GM11168 (cell line): ENCODE results near the gene CD34.
"Not testable (repeated sequence)": the region's sequence is repeated elsewhere in the genome, so short reads cannot be mapped to it uniquely, and the experiment has no call there.

Experiments used
- in situ Hi-C: fragments of 300-500 bp; cut with MboI; formaldehyde crosslinking; loops from one replicate; pipeline ENCODE4 v1.12.0; 2022; ENCODE audit warnings: low sequenced_read_pairs; ENCODE audit not compliant: unreplicated experiment

CD34 gene, protein sequence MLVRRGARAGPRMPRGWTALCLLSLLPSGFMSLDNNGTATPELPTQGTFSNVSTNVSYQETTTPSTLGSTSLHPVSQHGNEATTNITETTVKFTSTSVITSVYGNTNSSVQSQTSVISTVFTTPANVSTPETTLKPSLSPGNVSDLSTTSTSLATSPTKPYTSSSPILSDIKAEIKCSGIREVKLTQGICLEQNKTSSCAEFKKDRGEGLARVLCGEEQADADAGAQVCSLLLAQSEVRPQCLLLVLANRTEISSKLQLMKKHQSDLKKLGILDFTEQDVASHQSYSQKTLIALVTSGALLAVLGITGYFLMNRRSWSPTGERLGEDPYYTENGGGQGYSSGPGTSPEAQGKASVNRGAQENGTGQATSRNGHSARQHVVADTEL

DNA sequence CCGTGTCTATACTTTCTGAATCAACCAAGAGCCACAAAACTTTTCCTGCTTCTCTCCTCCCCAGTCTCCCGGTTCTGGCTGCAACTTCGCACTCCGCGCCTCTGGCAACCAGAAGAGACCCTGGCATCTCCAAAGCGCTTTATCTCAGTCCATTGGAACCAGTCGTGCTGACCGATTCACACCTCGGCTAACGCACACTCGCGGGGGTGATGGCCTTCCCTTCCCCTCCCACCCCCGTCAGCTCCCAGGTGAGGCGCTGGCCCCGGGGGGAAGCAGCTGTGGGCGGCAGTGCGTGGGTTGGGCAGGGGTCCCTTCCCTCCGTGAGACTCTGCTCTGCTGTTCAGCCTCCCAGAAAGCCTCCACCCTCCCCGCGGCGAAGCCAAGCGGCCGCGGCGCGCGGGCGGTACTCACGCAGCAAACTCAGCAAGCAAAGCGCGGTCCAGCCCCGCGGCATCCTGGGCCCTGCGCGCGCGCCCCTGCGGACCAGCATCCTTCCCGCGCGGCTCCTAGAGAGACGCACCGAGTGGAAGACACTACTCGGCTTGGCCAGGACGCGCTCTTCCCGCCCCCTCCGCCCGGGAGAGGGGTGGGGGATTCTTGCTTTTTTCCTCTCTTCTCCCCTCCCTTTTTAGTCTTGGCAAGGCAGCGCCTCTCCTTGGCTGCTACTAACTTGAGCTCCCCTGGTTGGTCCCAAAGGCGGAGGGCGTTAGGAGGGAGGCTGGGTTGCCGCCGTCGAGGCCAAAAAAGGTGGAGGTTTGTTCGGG lies at the start of gene CD34:
TSS of gene CD34 (minus strand) at position 535 of the 764 bp plus-strand sequence. CDS start at position 490, 45 bp downstream.
- in situ Hi-C loops: no loop called here

GRCh38 chr1:207960346-207960745 lies 49.4 kb upstream of the CD34 start:
- in situ Hi-C loops: no loop called here

DNA sequence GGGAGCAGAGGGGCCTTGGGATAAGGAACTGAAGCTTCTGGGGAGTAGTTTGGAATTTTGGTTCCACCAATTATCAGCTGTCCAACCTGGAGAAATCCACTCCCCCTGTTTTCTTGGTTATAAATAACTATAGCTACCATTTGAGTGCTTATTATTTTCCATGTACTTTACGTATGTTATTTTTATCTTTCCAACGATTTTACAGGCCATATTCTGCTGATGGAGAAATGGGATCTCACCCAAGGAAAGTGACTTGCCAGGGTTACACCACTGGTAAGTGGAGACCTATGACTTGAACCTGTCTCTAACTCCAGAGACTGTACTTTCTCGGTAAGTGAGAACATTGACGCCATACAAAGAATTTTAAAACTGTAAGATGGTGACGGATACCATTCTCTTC lies 49.0 kb upstream of the CD34 start:
- in situ Hi-C loops: loop anchor here (5.0 kb wide), 1 partner anchor 63 kb away; no protein-coding TSS in a partner anchor

DNA sequence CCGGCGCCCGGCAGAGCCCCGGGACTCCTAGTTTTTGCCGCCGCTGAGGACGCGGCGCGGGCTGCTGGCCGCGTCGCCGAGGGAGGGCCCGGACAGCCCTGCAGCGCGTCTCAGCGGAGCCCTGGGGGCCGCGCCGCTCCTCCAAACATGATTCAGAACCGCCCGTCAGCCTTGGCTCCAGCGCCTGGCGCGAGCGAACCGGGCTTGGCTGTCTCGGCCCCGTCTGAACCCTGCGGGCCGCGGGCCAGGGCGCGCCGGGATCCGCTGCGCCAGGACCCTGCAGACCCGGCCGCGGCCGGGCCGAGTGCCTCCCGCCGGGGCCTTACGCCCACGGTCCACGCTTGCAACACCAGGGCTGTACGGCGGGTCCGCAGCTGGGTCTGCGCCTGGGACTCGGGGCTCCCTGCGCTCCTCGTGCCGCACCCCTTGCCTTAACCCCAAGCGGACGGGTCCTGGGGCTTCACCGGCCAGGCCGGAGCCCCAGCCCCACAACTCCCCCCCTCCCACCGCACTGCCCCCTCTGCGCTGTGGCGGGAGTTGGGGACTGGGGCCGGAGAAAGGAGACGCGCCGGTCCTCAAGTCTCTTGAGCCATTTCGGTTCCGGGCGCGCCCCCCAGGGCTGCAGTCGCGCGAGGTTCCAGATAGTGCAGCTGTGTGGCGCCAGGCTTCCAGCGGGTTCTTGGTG lies 48.4 kb upstream of the CD34 start:
- in situ Hi-C loops: loop anchor here (5.0 kb wide), 1 partner anchor 62 kb away; no protein-coding TSS in a partner anchor

DNA sequence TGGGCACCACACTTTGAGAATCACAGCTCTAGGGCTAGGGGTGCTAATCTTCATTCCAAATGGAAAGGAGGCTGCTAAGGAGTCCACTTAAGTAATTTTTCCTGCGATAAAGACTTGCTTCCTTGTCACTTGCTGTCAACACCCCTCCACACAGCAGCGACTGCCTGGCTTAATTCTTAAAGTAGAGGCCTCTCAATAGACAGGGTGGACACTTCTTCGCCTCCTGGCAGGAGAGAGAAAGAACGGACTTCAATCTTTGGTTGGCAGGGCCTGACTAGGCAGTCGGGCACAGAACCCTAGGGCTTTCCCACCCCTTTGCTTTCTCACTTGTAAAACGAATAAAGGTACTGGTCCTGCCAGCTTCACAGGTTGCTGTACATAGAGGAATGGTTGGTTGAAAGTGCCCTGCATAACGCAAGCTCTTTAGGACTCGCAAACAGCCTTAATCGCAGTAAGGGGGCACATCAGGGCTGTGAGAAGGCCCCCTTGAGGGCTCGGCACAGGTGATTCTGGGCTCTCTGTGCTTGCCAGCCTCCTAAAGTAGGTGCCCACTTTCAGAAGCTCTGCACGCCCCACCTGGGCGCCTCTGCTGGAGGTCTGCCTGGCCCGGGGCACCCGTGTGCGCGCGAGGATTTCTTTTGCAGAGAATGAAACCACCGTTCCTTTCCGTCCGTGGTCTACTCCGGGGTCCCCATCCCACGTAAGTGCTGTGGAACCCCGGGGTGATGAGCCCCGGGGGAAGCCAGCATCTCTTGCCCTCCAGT lies 47.6 kb upstream of the CD34 start:
- in situ Hi-C loops: loop anchor here (5.0 kb wide), 1 partner anchor 61 kb away; no protein-coding TSS in a partner anchor

- in situ Hi-C loops: loop anchor here (5.0 kb wide), 1 partner anchor 60 kb away; no protein-coding TSS in a partner anchor
Observed at GRCh38 chr1:207956986-207957385, 46.1 kb upstream of the CD34 start.

DNA sequence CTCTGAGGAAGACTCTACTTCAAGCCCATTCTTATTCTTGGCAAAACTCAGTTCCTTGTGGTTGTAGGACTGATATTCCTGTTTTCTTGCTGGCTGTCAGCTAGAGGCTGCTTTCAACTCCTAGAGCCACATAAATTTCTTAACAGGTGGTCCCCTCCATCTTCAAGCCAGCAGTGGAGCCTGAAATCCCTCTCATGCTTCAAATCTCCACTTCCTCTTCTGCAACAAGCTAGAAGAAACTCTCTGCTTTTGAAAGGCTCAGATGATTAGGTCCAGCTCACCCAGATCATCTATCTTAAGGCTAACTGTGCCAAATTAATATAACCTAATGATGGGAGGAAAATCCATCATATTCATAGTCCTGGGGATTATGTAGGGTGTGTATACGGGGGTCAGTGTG lies 43.2 kb upstream of the CD34 start:
- in situ Hi-C loops: no loop called here

GRCh38 chr1:207952617-207953542 lies 42.0 kb upstream of the CD34 start:
- in situ Hi-C loops: no loop called here

DNA sequence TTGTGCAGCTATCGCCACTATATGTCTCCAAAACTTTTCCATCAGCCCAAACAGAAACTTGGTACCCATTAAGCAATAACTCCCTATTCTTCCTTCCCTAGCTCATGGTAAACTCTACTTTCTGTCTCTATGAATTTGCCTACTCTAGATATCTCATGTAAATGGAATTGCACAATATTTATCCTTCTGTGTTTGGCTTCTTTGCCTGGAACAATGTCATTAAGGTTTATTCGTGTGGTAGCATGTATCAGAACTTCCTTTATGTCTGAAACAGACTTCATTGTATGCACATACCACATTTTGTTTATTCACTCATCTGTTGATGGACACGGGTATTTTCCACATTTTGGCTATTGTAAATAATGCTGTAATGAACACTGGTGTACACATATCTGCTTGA lies 40.7 kb upstream of the CD34 start:
- in situ Hi-C loops: no loop called here

DNA sequence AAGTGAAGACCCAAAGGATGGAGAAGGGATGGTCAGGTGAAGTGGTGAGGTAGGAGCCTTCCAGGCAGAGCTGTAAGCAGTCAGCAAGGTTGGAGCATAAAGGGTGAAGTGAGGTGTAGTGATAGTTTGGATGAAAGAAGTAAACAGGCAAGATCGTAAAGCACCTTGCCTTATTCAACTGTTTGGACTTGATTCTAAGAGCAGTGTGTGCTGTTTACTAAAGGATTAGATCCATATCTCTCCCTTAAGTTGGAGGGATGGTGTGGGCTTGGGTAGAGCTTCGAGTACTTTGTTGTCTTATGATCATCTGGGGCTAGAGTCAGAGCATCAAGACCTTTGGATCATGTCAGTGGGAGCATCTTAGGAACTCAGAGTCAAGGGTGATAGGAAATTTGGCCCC lies 39.8 kb upstream of the CD34 start:
- in situ Hi-C loops: no loop called here

DNA sequence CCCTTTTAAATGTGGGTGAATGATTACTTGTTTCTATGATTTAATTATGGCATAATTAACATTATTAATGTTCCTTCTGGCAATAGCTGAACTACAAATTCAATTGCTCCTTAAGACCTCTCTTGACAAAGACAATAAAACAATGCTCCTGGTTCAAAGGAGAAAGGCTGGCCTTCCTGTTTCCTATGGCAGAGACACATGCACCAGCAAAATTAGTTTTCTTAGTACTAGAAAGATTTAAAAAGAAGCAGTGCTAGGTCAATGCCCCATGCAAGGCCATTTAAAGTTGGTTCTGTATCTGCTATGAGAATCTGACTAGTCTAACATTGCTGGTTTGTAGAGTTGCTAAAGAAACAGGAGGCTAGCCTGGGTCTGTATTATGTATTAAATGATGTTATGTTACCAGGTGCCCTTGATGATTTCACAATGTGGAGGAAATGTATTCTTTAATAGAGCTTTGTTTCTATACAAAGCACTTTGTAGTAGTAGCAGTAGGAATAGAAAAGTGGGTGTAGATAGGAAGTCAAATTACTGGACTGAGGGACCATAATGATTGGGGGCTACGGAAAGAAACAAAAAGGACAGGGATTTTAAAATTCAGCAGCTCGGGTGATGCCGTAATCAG lies 38.8 kb upstream of the CD34 start:
- in situ Hi-C loops: no loop called here

- in situ Hi-C loops: no loop called here
Observed at GRCh38 chr1:207948536-207949250, 37.8 kb upstream of the CD34 start.

GRCh38 chr1:207946756-207947155 lies 35.8 kb upstream of the CD34 start:
- in situ Hi-C loops: no loop called here

GRCh38 chr1:207944571-207944970 lies 33.6 kb upstream of the CD34 start:
- in situ Hi-C loops: no loop called here

- in situ Hi-C loops: not testable (repeated sequence)
Observed at GRCh38 chr1:207942337-207942741, 31.4 kb upstream of the CD34 start.

DNA sequence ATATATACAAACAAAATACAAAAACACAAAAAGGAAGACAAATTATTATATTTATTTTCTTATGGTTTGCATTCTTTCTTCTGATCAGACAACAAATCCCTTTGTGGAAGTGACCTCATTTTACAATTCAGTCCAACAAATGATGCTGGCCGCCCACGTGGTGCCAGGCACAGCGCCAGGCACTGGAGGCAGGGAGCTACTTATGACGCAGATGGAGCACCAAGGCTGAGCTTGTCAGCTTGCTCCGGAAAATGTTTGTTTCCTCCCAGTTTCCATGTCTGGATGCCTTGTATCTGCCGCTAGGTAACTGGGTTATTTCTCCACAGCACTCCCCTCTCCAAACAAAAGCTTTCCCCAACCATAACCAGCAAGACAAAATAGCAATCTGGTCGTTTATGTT lies 30.7 kb upstream of the CD34 start:
- in situ Hi-C loops: no loop called here

GRCh38 chr1:207938016-207938415 lies 27.1 kb upstream of the CD34 start:
- in situ Hi-C loops: no loop called here

DNA sequence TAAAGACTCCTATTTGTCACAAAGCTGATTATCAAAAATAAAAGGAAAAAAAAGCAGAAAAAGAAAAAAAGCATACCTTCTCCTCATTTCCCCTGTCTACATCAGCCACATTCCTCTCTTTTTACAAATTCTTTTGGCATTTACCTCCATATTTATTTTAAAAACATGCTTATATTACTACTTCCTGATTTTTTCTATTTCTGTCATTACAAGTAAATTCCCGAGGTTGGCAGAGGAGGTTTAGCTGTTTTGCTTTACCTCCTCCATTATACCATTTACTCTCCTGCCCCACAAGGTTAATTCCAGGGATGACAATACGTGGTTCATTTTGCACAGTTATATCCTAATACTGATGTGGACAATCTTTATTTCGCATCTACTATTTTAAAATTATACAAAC lies 26.3 kb upstream of the CD34 start:
- in situ Hi-C loops: no loop called here
